ENCODE data around the gene ZBTB16. TPM values are rescaled to one million over a fixed set of nuclear protein-coding genes. Genes with fewer than 3 reads are reported as not detected.

ZBTB16 gene, protein sequence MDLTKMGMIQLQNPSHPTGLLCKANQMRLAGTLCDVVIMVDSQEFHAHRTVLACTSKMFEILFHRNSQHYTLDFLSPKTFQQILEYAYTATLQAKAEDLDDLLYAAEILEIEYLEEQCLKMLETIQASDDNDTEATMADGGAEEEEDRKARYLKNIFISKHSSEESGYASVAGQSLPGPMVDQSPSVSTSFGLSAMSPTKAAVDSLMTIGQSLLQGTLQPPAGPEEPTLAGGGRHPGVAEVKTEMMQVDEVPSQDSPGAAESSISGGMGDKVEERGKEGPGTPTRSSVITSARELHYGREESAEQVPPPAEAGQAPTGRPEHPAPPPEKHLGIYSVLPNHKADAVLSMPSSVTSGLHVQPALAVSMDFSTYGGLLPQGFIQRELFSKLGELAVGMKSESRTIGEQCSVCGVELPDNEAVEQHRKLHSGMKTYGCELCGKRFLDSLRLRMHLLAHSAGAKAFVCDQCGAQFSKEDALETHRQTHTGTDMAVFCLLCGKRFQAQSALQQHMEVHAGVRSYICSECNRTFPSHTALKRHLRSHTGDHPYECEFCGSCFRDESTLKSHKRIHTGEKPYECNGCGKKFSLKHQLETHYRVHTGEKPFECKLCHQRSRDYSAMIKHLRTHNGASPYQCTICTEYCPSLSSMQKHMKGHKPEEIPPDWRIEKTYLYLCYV
- 0.12 and 0.13 TPM in 2 replicates for total RNA-seq

GRCh38 chr11:114059278-114059983 lies at the start of gene ZBTB16:
Gene ZBTB16 (plus strand): TSS chr11:114059711. CDS start chr11:114063301, 3,590 bp downstream.

GRCh38 chr11:114295676-114296604 lies 236.4 kb downstream of the ZBTB16 start, which contains the start of gene NNMT:
Gene NNMT (plus strand): TSS chr11:114296399. CDS start chr11:114296557, 158 bp downstream.

Other genes starting within 250 kb of the ZBTB16 start
- 19.8 and 22.1 TPM in 2 replicates for gene USP28, start 184.1 kb upstream of the ZBTB16 start, total RNA-seq
- gene HTR3B, start 154.9 kb upstream of the ZBTB16 start, total RNA-seq: not detected in 2 replicates
- not detected in 2 replicates for gene HTR3A, start 84.6 kb upstream of the ZBTB16 start, total RNA-seq
- 311 and 473 TPM in 2 replicates for gene NNMT, start 236.7 kb downstream of the ZBTB16 start, total RNA-seq